GM12891 (cell line): Measurements from ENCODE around the gene HACD1.

Experiments used
- POLR2A ChIP-seq: IDR thresholded peaks from 2 replicates; pipeline ENCODE4 v1.6.1; 2011; ENCODE audit warnings: low read depth, low read length, control low read depth
- POLR2AphosphoS5 ChIP-seq: IDR thresholded peaks from 2 replicates; pipeline ENCODE4 v1.6.1; 2011; ENCODE audit warnings: low read depth, low read length, control low read depth
- SPI1 ChIP-seq: IDR thresholded peaks from 2 replicates; pipeline ENCODE4 v1.6.1; 2011; ENCODE audit warnings: low read depth, low read length, control low read depth

DNA sequence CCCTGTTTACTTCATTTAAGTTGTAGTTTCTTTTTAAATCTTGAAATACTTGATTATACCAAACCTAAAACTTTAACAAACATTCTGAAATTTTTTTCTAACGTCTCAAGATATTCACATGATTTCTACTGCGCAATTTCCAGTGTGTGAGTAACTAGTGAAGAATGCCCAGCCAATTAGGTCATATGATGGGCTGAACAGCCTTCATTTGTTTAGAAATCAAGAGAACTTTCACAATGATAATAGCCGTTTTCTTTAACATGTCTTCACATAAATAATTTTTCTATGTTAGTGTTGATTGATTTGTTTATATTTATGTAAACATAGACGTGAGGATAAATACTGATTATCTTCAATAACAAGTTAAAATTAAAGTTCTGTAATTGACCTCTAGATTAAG, 48.6 kb upstream of the HACD1 start:
- TF ChIP-seq POLR2A (no peak), SPI1 (no peak), POLR2AphosphoS5 (no peak)
